HS-5 (cell line): ENCODE data around the gene YBX2.
A peak's percentile ranks its signal among the peaks of the same experiment; 100 is the strongest.

Experiments used
- DNase-seq: peaks from one replicate; pipeline ENCODE4 v3.0.0-alpha.2; 2012; ENCODE audit warnings: low read depth

YBX2 gene

GRCh38 chr17:7322520-7323194 lies 28.2 kb upstream of the YBX2 start:
- no peak for DNase-seq

- DNase-seq, result no peak
Observed at GRCh38 chr17:7321466-7321865, 27.0 kb upstream of the YBX2 start.

DNA sequence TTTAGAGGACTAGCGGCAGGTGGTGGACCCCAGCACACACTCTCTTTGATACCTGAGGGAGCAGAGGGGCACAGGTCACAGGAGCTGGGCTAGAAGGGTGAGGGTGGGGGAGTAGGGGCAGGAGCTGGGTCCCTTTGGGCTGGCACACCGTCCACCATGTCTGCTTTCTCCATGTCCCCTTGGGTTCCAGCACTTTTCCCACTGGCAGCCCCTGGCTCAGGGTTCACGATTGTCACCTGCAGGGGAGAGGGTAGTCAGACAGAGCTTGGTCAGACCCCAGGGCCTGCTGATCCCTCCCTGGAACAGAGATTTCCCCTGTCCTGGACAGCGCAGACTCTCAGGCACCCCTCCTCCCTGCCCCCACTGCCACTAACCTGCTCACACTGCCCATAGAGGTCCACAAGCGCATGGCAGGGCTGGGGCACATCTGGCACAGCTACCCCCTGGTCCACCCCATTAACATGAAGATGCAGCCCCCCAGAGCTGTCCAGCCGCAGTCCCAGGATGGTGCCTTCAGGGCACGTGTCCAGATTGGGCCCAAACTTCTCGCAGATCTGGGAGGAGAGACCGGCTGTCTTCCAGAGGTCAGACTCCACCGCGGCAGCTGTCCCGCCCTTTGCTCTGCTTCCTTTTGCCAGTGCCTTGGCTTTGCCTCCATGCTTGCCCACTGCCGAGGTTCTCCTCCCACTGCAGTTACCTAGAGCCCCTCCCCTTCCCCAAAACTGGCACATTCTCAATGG lies 23.9 kb upstream of the YBX2 start:
- no peak for DNase-seq

GRCh38 chr17:7317161-7317803 lies 22.8 kb upstream of the YBX2 start:
- no peak for DNase-seq

DNA sequence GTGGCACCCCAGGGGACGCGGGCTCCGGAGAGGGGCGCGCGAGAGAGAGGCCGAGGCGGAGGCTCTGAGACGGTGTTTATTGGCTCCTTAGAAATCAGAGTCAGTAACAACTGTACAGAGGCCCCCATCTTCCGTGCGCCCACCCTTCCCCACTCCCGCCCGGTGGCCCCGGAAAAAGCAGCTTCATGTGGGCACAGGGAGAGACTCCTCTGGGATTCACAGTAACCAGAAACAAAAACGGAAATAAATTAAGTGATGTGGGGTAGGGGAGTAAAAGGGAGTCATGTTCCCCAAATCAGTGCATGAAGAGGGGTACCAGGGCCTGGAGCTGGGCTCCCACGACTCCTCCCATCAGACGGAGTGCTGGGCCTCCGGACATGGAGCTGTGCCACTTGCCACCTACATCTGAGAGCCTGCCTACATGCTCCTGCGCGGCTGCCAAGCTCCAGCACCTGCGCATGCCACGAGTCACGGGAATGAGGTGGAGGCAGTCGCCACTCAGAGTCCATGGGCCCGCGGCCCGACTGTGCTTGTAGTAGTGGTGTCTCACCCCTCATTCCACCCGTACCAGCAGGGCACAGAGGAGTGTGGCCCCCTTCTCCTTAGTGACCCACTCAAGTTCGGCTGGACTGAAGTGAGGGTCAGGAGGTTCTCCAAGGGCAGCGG lies 21.3 kb upstream of the YBX2 start:
- DNase-seq, result no peak

DNA sequence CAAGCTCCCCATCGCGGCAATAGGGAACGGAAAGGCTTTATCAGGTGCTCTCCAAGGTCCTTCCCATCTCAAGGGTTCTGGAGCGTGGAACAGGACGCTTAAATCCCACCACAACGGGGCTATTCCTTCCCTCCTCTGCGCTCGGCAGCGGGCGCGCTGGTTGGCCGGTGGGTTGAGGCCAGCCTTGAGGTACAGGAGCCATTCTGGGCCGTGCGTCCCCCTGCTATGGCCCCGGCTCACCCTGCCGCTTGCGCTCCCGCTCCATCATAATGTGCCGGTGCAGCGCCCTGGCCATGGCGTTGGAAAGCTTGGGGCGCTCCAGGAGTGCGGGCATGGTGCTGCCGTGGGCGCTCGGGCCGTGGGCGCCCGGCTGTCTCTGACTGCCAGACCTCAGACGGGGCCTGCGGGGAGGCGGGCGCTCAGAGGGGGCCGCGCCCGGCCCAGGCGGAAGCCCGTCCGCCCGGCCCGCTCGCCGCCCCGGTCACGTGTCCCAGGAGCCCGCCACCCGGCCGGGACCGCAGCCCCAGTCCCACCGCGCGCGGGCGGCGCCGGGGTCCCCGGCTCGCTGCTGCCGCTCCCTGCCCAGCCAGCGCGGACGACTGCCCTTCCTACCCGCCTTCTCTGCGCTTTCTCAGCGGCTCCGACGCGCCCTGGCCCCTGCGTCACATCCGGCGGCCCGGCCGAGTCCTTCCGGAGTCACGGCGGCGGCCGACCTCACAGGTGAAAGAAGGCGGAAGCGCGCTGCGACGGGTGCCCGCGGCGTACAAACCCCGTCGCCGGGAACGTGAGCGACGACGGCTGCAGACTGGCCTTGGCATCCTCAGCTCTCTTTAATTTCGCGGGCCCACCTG lies 20.5 kb upstream of the YBX2 start, which contains the start of gene GPS2:
GPS2 (minus strand) TSS at position 642 of the 851 bp plus-strand sequence; CDS start at position 334, 308 bp downstream.
- DNase-seq, result no peak

GRCh38 chr17:7313890-7314718 lies 19.7 kb upstream of the YBX2 start:
- DNase-seq, result no peak

DNA sequence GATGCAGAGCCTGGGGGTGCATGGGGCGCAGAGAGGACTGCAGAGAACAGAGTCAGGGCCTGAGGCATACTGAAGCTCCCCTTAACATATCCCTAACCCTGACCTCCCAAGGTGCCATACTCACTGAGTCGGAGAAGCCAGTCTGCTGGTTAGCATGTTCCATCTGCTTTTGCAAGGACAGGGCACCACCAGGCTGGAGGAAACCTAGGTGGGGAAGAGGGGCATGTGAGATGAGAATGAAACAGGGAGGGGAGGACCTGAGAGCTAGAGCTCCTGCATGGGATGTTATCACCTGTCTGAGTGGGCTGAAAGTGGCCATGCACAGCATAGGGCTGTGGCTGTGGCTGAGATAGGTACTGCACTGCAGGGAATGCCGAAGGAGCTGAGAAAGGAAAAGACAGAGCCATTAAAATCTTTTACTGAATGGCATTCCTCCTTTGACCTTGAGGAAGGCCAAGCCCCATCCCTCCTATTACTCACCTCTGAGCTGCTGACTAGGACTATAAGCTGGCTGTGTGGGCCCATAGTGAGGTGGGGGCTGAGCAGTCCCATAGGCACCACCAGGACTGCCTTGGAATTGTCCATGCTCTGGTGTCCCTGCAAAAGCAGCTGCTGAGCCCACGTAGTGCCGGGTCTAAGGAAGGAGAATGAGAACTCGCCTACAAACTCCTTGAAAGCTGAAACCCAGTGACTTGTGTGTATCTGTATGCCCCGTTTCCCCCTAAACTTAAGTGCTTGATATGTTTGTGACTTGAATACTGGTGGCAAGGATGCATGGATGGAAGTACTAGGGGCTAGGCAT lies 18.9 kb upstream of the YBX2 start:
- no peak for DNase-seq

- no peak for DNase-seq
Observed at GRCh38 chr17:7312432-7313087, 18.1 kb upstream of the YBX2 start.

GRCh38 chr17:7311110-7311705 lies 16.8 kb upstream of the YBX2 start:
- no peak for DNase-seq

GRCh38 chr17:7309628-7310027 lies 15.2 kb upstream of the YBX2 start:
- DNase-seq, result no peak

- DNase-seq, result peak; percentile 76
Observed at GRCh38 chr17:7308625-7309433, 14.4 kb upstream of the YBX2 start.

- no peak for DNase-seq
Observed at GRCh38 chr17:7307686-7308624, 13.5 kb upstream of the YBX2 start.

DNA sequence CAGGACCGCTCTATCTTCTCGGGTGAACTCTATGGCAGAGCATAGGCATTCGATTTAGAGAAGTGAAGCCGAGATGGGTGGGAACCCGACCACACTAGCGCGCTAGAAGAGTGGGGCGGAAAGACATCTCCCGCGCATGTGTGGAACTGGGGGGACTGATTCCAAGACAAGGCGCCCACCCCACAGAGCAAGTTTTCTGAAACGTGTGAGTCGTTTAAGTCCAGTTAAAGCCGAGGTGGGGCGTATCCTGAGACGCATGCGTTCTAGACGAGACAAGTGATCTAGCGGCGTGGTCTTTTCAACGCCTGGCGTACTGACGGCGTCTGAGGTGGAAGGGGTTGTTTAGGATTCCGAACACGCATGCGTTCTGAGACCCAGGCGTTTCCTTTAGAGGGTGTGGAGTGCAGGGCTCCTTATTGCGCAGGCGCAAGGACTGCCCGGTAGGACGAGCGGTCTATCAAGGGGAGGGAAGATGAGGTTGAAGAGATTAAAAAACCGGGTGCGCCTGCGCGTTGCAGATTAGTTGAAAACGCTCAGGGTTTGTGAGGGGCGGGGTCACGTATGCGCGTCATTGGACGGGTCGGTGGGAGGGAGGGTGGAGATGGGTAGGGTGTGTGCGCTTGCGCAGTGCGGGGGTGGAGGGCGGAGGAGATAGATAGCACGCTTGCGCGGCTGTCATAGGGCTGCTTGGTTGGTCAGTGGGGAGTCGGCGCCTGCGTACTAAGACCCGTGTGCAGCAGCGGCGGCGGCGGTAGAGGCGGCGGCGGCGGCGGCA lies 12.7 kb upstream of the YBX2 start, which contains the start of gene EIF5A:
EIF5A (plus strand) TSS at position 718 of the 775 bp plus-strand sequence. CDS start 2,008 bp downstream, outside the sequence.
- DNase-seq, result peak; percentile 100

GRCh38 chr17:7304179-7304578 lies 9.7 kb upstream of the YBX2 start:
- DNase-seq, result no peak
